Esophagus squamous epithelium (tissue), 5 donors: Measurements from ENCODE around the gene KAZN. TPM values are rescaled to one million over a fixed set of nuclear protein-coding genes. Genes with fewer than 3 reads are reported as not detected.

ENCODE experiments used
- DNase-seq: peaks from one replicate; lab custom pipeline; 2025; lab: John Stamatoyannopoulos, UW
- H3K27ac ChIP-seq, 4 donors: fragments of 200-600 bp; sonication (generic); one replicate each; pipeline ENCODE4 v1.5.1; 2016 to 2019; ENCODE audit warnings: mild to moderate bottlenecking in 1 of 4
- H3K27me3 ChIP-seq, 4 donors: fragments of 200-600 bp; sonication (generic); 1 replicate in 3 of 4; 2 replicates in 1 of 4; pipeline versions ENCODE4 v1.5.1 to v1.6.0; 2017 to 2021; ENCODE audit warnings: antibody characterized with exemption in 1 of 4
- H3K36me3 ChIP-seq, 3 donors: fragments of 200-600 bp; sonication (generic); one replicate each; pipeline ENCODE4 v1.5.1; 2016 to 2019
- H3K4me1 ChIP-seq, 3 donors: fragments of 200-600 bp; sonication (generic); one replicate each; pipeline ENCODE4 v1.5.1; 2017 to 2019
- H3K4me3 ChIP-seq, 4 donors: fragments of 200-600 bp; sonication (generic); 1 replicate in 3 of 4; 2 replicates in 1 of 4; pipeline ENCODE4 v1.5.1; 2016 to 2019; ENCODE audit warnings: mild to moderate bottlenecking in 2 of 4, moderate library complexity in 1 of 4
- H3K9me3 ChIP-seq, 3 donors: fragments of 200-600 bp; sonication (generic); one replicate each; pipeline ENCODE4 v1.5.1; 2016 to 2019
- CTCF ChIP-seq, 6 experiments: fragments of 450-650 bp in 4 of 6; fragments of 200-600 bp in 2 of 6; sonication (generic) in 2 of 6; IDR thresholded peaks; one replicate each; pipeline ENCODE4 v1.5.1; 2016 to 2019; ENCODE audit warnings: antibody characterized with exemption in 6 of 6, mild to moderate bottlenecking in 4 of 6, moderate library complexity in 4 of 6
- POLR2A ChIP-seq, 4 donors: fragments of 450-650 bp; IDR thresholded peaks; one replicate each; pipeline ENCODE4 v1.6.1; 2017; ENCODE audit warnings: antibody characterized with exemption in 4 of 4, mild to moderate bottlenecking in 4 of 4, moderate library complexity in 3 of 4
- WGBS, 2 donors: methylation state at CpG; one replicate each; pipeline ENCODE4 v1.1.5; 2018; 5-methylcytosine and 5-hydroxymethylcytosine counted together
- intact Hi-C: fragments of 100-400 bp; cut with DNase I; formaldehyde crosslinking; loops from one replicate; pipeline ENCODE4 v1.15.0; 2022
- total RNA-seq, 4 donors: library from RNA; depleted of rRNA; stranded (reverse); fragments of >200 nt; gene quantifications; one replicate each; pipeline ENCODE4 v1.1.0, GENCODE V29; 2016
- donor health status: DM: yes; HTN: yes; CAD: no.

KAZN gene
- total RNA-seq, 4 donors from 2014 or later, result 25.0 to 54.5 (median 30.8) TPM

DNA sequence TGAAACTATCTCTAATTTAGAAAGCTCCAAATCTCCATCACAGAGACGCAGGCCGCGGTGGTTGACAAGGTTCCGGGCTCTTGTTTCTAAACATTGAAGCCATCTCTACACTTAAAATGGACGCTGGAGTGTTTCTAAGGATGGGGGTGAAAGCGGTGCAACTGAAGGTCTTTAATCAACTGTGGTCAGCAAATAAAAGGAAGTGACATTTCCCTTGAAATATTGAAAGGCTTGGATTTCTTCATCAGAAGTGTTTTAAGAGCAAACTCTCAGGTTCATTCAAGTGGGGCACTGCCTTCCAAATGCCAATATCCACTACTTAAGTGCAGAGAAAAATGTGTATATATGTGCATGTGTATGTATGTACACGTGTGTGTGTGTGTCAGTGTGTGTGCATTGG is 117.3 kb downstream of the KAZN start:
- H3K9me3 ChIP-seq, result no peaks in the 10 kb centered on the region
- 73 to 84% methylated on average over 7 of the region's 7 CpGs for WGBS, 2 donors
- no peak overlapping the region for H3K27ac ChIP-seq
- H3K36me3 ChIP-seq, result no peaks in the 10 kb centered on the region
- peaks cover 0 to 14% (median 14%) of the 10 kb centered on the region in 3 donors for H3K4me1 ChIP-seq
- no peak for DNase-seq
- H3K4me3 ChIP-seq, result no peak overlapping the region
- no peaks in the 10 kb centered on the region for H3K27me3 ChIP-seq
- TF ChIP-seq CTCF (IDR thresholded peaks at IDR 0.05) (no peak), POLR2A (IDR thresholded peaks at IDR 0.05) (no peak)
- intact Hi-C loops, result no loop called here

DNA sequence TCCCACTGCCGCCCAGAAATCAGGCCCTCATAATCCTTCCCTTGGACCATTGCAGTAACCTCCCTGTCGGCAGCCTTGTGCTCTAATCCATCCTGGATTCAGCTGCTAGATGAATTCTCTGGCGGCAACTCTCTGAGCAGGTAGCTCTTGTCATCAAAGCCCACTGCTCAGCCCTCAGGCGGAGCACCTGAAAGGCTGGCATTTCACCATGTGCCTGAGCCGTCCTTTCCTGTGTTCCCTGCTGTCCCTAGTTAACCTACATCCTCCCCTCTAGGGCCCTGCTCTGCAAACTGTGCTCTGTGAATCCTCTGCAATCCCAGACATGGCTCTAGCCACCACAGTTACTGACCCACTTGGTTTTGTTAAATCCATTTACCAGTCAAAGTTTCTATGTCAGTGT is 118.0 kb downstream of the KAZN start:
- intact Hi-C loops, result no loop called here
- DNase-seq, result no peak
- peaks cover 0 to 14% (median 14%) of the 10 kb centered on the region in 3 donors for H3K4me1 ChIP-seq
- WGBS, 2 donors, result 83 to 89% methylated on average over 5 of the region's 5 CpGs
- TF ChIP-seq CTCF (IDR thresholded peaks at IDR 0.05), result no peak
- TF ChIP-seq POLR2A (IDR thresholded peaks at IDR 0.05), result no peak
- H3K27ac ChIP-seq, result no peak overlapping the region
- H3K36me3 ChIP-seq, result no peaks in the 10 kb centered on the region
- H3K27me3 ChIP-seq, result no peaks in the 10 kb centered on the region
- H3K9me3 ChIP-seq, result no peaks in the 10 kb centered on the region
- H3K4me3 ChIP-seq, result no peak overlapping the region

DNA sequence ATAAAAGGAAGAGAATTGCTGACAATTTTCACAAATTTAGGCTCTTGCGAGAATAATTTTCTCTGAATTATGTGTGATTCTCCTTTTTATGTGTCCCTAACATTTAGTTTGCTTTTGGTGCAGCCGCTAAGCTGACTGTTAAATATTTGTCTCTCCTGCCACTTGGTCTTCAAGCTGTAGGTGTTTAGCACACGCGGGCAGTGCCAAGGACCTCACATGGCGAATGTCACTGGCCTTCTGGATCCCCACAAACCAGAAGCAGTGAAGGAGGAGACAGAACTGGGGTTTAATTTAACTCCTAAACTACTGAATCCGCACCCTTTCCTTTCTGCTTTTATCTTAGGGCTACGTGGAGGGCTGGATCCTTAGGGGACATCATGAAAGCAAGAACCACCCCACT is 120.0 kb downstream of the KAZN start:
- intact Hi-C loops, result no loop called here
- TF ChIP-seq CTCF (IDR thresholded peaks at IDR 0.05) (no peak), POLR2A (IDR thresholded peaks at IDR 0.05) (no peak)
- H3K9me3 ChIP-seq, result no peaks in the 10 kb centered on the region
- H3K4me1 ChIP-seq, result peaks cover 0 to under 1% (median 0%) of the 10 kb centered on the region in 3 donors
- no peak for DNase-seq
- peaks cover 0 to 10% (median 0%) of the 10 kb centered on the region in 4 donors for H3K27me3 ChIP-seq
- H3K4me3 ChIP-seq, result no peak overlapping the region
- H3K36me3 ChIP-seq, result no peaks in the 10 kb centered on the region
- no peak overlapping the region for H3K27ac ChIP-seq
- 93 to 94% methylated on average over 7 of the region's 7 CpGs for WGBS, 2 donors

DNA sequence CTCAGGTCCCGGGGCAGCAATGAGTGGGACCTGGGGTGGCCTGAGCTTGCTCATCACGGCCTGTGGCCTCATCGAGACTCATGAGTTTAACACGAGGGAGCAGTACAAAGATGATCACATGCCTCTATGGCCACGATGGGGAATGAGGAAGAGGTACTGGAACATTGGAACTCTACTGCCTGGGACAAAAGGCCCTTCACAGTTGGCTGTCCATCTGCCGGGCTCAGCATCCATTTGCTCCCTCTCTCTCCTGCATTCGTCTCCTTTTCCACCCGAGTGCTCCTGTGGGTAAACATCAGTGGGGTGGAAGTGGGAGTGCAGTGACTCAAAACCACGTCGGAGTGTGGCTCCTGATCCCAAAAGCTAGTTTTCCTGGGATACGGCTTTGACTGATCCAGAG is 124.9 kb downstream of the KAZN start:
- TF ChIP-seq CTCF (IDR thresholded peaks at IDR 0.05), result no peak
- no peak for TF ChIP-seq POLR2A (IDR thresholded peaks at IDR 0.05)
- H3K27ac ChIP-seq, result no peak overlapping the region
- 69 to 71% methylated on average over 9 to 10 of the region's 11 CpGs for WGBS, 2 donors
- intact Hi-C loops, result no loop called here
- H3K4me1 ChIP-seq, result no peaks in the 10 kb centered on the region
- no peak overlapping the region for H3K4me3 ChIP-seq
- peaks cover 0 to 32% (median 0%) of the 10 kb centered on the region in 4 donors for H3K27me3 ChIP-seq
- no peaks in the 10 kb centered on the region for H3K36me3 ChIP-seq
- no peak for DNase-seq
- no peaks in the 10 kb centered on the region for H3K9me3 ChIP-seq

DNA sequence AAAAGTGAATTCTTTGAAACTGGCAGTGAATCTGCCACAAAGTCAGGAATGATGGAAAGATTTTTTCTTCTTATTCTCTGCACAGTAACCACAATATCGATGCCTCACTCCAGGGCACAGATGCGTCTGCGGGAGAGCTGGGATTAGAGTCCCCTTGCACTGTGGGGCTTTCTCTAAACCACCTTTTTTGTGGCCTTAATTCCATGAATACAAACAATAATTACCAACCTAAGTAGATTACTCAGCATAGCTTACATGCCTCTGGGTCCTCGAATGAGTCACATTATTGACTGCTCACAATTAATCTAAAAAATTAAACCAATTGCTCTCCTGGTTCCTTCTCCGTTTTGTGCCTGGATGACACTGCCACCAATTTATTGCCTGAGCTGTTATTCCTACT is 125.8 kb downstream of the KAZN start:
- TF ChIP-seq POLR2A (IDR thresholded peaks at IDR 0.05) (no peak), CTCF (IDR thresholded peaks at IDR 0.05) (no peak)
- Histone ChIP-seq H3K9me3 (no peaks in the 10 kb centered on the region), H3K4me1 (no peaks in the 10 kb centered on the region), H3K4me3 (no peak overlapping the region), H3K27ac (no peak overlapping the region), H3K27me3 (peaks cover 0 to 32% (median 0%) of the 10 kb centered on the region in 4 donors), H3K36me3 (no peaks in the 10 kb centered on the region)
- WGBS, 2 donors, result 45 to 50% methylated on average over 5 of the region's 5 CpGs
- intact Hi-C loops, result no loop called here
- no peak for DNase-seq
